Right lobe of liver (tissue), 4 donors: ENCODE measurements around the gene ODR4.

Experiments
- CTCF ChIP-seq, 4 donors: fragments of 200-600 bp in 3 of 4; fragments of 450-650 bp in 1 of 4; IDR thresholded peaks; one replicate each; pipeline versions ENCODE4 v1.5.1 to v1.8.0; 2016 to 2022; ENCODE audit warnings: antibody characterized with exemption in 4 of 4, mild to moderate bottlenecking in 2 of 4
- POLR2A ChIP-seq: fragments of 450-650 bp; IDR thresholded peaks from one replicate; pipeline ENCODE4 v1.6.1; 2017; ENCODE audit warnings: antibody characterized with exemption, mild to moderate bottlenecking
- donor health status: DM: no; HTN: no; CAD: no.
- donor health status: DM: no; HTN: no; CAD: no.
- donor health status: DM: no; HTN: yes; CAD: no.

- TF ChIP-seq CTCF (IDR thresholded peaks at IDR 0.05) (no peak), POLR2A (no peak)
Observed at GRCh38 chr1:186429017-186429416, 53.4 kb downstream of the ODR4 start.
